GM12878 (cell line): ENCODE measurements around the gene DIP2C. TPM values are rescaled to one million over a fixed set of nuclear protein-coding genes. Genes with fewer than 3 reads are reported as not detected.

ENCODE experiments used
- ATAC-seq: fragments of 200-7000 bp; cut with Tn5 transposase; 3 replicates; pipeline ENCODE4 v1.9.1; 2020; ENCODE audit warnings: mild to moderate bottlenecking, moderate library complexity
- BruUV-seq: library from RNA; stranded (reverse); fragments of 400-500 nt; replicated peaks from 2 replicates; lab custom pipeline; 2021; lab: Mats Ljungman, UMichigan
- CTCF ChIA-PET: fragments of 300-600 bp; sonication (Branson Sonifier 250); formaldehyde crosslinking; extraction: SDS; loops from one replicate; lab custom pipeline; 2021; ENCODE audit warnings: inconsistent platforms; lab: Yijun Ruan, JAX
- POLR2A ChIA-PET: fragments of 350-600 bp; formaldehyde crosslinking; extraction: SDS; loops from one replicate; lab custom pipeline; 2021; ENCODE audit warnings: inconsistent platforms; lab: Charles Lee
- RAD21 ChIA-PET: fragments of 300-600 bp; sonication (Branson Sonifier 250); formaldehyde crosslinking; loops from one replicate; lab custom pipeline; 2023; ENCODE audit warnings: antibody characterized with exemption; ENCODE audit not compliant: unreplicated experiment; lab: Charles Lee
- SMC1A ChIA-PET: fragments of 300-600 bp; sonication (Branson Sonifier 250); formaldehyde crosslinking; loops from one replicate; lab custom pipeline; 2023; ENCODE audit not compliant: unreplicated experiment, uncharacterized antibody; lab: Charles Lee
- DNase-seq: peaks from one replicate; pipeline ENCODE4 v3.0.0-alpha.2; 2011; ENCODE audit warnings: low read depth, low spot score
- FAIRE-seq: peaks from 3 replicates; lab custom pipeline; 2011; peaks lifted over from hg19 to GRCh38; lab: Jason Lieb, UNC
- H2AFZ ChIP-seq: 2 replicates; pipeline ENCODE4 v1.6.0; 2011; ENCODE audit warnings: low read depth, low read length, control low read depth; ENCODE audit not compliant: control insufficient read depth
- H3K27ac ChIP-seq: 2 replicates; pipeline ENCODE4 v1.5.1; 2011; ENCODE audit warnings: control low read depth; ENCODE audit not compliant: control insufficient read depth, insufficient read depth
- H3K27me3 ChIP-seq, 2 experiments: replicated peaks in 1 of 2; 2 replicates each; pipeline versions ENCODE4 v1.6.0 to v1.6.1; 2011; ENCODE audit warnings: low read length in 1 of 2; ENCODE audit not compliant: control insufficient read depth in 2 of 2, insufficient read depth in 2 of 2
- H3K36me3 ChIP-seq, 2 experiments: 2 replicates each; pipeline ENCODE4 v1.5.1; 2011; ENCODE audit warnings: low read length in 1 of 2; ENCODE audit not compliant: control insufficient read depth in 2 of 2, insufficient read depth in 2 of 2
- H3K4me1 ChIP-seq: 2 replicates; pipeline ENCODE4 v1.6.1; 2011; ENCODE audit warnings: mild to moderate bottlenecking, low read length, moderate library complexity, mixed read lengths; ENCODE audit not compliant: control insufficient read depth, insufficient read depth
- H3K4me2 ChIP-seq: 2 replicates; pipeline ENCODE4 v1.6.0; 2011; ENCODE audit warnings: control low read depth; ENCODE audit not compliant: control insufficient read depth, insufficient read depth
- H3K4me3 ChIP-seq: fragments of 200-600 bp; sonication (generic); 2 replicates; pipeline ENCODE4 v1.5.1; 2016
- H3K79me2 ChIP-seq: 2 replicates; pipeline ENCODE4 v1.6.0; 2011; ENCODE audit warnings: low read length; ENCODE audit not compliant: control insufficient read depth, insufficient read depth
- H3K9ac ChIP-seq: 2 replicates; pipeline ENCODE4 v1.8.0; 2011; ENCODE audit warnings: low read length, control low read depth, mixed read lengths; ENCODE audit not compliant: control insufficient read depth, insufficient read depth
- H3K9me3 ChIP-seq: replicated peaks from 3 replicates; pipeline ENCODE4 v1.5.1; 2011; ENCODE audit warnings: mild to moderate bottlenecking, low read length; ENCODE audit not compliant: control insufficient read depth, insufficient read depth
- H4K20me1 ChIP-seq: 2 replicates; pipeline ENCODE4 v1.6.0; 2011; ENCODE audit not compliant: control insufficient read depth, insufficient read depth
- HCFC1 ChIP-seq: fragments of 150-350 bp; IDR thresholded peaks from 2 replicates; pipeline ENCODE4 v1.6.1; 2014; ENCODE audit warnings: low read length
- POLR2AphosphoS2 ChIP-seq: IDR thresholded peaks from 2 replicates; pipeline ENCODE4 v1.6.1; 2011; ENCODE audit warnings: low read depth, mild to moderate bottlenecking, low read length, improper control_type of control experiment, moderate library complexity
- SKIL ChIP-seq: fragments of 450-650 bp; IDR thresholded peaks from 2 replicates; pipeline ENCODE4 v1.6.1; 2017; ENCODE audit warnings: mild to moderate bottlenecking, low read depth, inconsistent platforms; ENCODE audit not compliant: poor library complexity, severe bottlenecking
- YY1 ChIP-seq: IDR thresholded peaks from 2 replicates; pipeline ENCODE4 v1.6.1; 2011; ENCODE audit warnings: low read depth, mild to moderate bottlenecking, low read length
- whole genome bisulfite sequencing: methylation state at CpG from one replicate; pipeline ENCODE4 v1.1.6; 2016; ENCODE audit warnings: low lambda C conversion rate; ENCODE audit not compliant: insufficient replicate concordance, insufficient coverage; ENCODE audit errors: missing lambda C conversion rate; 5-methylcytosine and 5-hydroxymethylcytosine counted together
- in situ Hi-C: fragments of 300-500 bp; cut with MboI; formaldehyde crosslinking; loops from 9 replicates; pipeline ENCODE4 v1.14.3; 2018; ENCODE audit warnings: mixed read lengths
- intact Hi-C: fragments of 100-400 bp; cut with micrococcal nuclease; formaldehyde crosslinking; loops from one replicate; pipeline ENCODE4 v1.14.2; 2022; ENCODE audit not compliant: unreplicated experiment
- polyA plus RNA-seq, 11 experiments: library from polyadenylated mRNA; depleted of rRNA in 4 of 11; unstranded in 6 of 11; stranded (reverse) in 5 of 11; fragments of >200 nt; fragmentation: Nextera tagmentation in 4 of 11; fragmentation: Illumina TruSeq in 1 of 11; extraction: Ambion mirVana in 4 of 11; extraction: Trizol in 1 of 11; gene quantifications; 1 replicate in 1 of 11; 2 replicates in 10 of 11; pipeline versions ENCODE4 v1.2.1 to v1.2.3, GENCODE V29; 2011 to 2016; ENCODE audit warnings: inconsistent platforms in 2 of 11, missing spikeins in 2 of 11, low read depth in 1 of 11
- total RNA-seq, 4 experiments: library from RNA; depleted of rRNA in 3 of 4; stranded (reverse); fragments of >200 nt in 3 of 4; fragmentation: Illumina TruSeq in 1 of 4; extraction: Trizol in 1 of 4; gene quantifications; 2 replicates each; pipeline versions ENCODE4 v1.2.1 to v1.2.3, GENCODE V29; 2013 to 2021
- TF ChIP-seq, protein P1 (sequence below): IDR thresholded peaks from 2 replicates; pipeline ENCODE4 v1.6.1; 2011; ENCODE audit warnings: low read depth, low read length, improper control_type of control experiment, borderline replicate concordance

Gene DIP2C
- total and polyA plus RNA-seq, 10 of the 15 experiments (the other 5 are each of a cell fraction or from before 2014, with no cell fraction given) = 0.01 to 0.10 (median 0.06) TPM

DNA sequence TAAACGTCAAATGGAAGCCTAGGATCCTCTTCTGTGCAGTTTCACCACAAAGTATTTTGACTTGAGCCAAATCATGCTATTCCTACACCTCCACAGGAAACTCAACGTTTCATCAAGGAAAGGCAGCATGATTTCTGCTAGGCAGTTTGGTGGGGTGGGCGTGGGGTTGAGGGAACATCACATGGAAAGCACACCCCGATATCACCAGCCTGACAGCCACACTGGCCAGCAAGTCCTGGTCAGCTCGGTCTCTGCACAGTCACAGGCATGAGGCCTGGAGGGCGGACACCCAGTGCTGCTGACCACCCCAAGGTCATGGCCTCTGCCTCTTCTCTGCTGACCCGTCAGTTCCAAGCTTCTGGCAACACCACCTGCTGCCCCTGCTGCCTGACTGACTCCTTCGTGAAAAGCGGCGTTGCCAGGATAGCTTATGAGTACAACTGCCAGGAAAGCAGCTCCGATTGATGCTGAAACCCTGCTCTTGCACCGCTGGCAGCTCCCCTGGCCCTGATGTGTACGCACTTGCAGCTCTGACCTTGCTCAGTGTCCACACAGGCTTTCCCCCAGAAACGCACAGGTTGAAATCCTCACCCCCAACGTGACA, 171.5 kb downstream of the DIP2C start:
- Histone ChIP-seq H3K27me3 (no peaks in the 10 kb centered on the region; a peak in 1 of 4 replicates), H3K27ac (no peak overlapping the region), H4K20me1 (no peaks in the 10 kb centered on the region), H3K9ac (no peak overlapping the region), H3K4me3 (no peak overlapping the region), H3K36me3 (no peaks in the 10 kb centered on the region), H2AFZ (no peak overlapping the region), H3K79me2 (no peaks in the 10 kb centered on the region), H3K4me1 (peaks cover 11% of the 10 kb centered on the region), H3K9me3 (no peaks in the 10 kb centered on the region; the same call in 2 of the 3 replicates), H3K4me2 (no peak overlapping the region)
- DNase-seq = no peak
- ChIA-PET POLR2A (no interaction called here), RAD21 (no interaction called here), CTCF (no interaction called here), SMC1A (no interaction called here)
- no peak for FAIRE-seq
- intact Hi-C loops = loop anchor here (10.0 kb wide), 1 partner anchor 557 kb away; no protein-coding TSS in a partner anchor
- 81% methylated on average over 15 of the region's 15 CpGs for WGBS
- ATAC-seq = no peak
- in situ Hi-C loops = no loop called here
- BruUV-seq = no TSS peak
- TF ChIP-seq SKIL (no peak), HCFC1 (no peak), POLR2AphosphoS2 (no peak), YY1 (no peak)
- TF ChIP-seq, protein P1, sequence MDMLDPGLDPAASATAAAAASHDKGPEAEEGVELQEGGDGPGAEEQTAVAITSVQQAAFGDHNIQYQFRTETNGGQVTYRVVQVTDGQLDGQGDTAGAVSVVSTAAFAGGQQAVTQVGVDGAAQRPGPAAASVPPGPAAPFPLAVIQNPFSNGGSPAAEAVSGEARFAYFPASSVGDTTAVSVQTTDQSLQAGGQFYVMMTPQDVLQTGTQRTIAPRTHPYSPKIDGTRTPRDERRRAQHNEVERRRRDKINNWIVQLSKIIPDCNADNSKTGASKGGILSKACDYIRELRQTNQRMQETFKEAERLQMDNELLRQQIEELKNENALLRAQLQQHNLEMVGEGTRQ = no peak
